Measurements from ENCODE around the gene LRRC17.

The LRRC17 gene

GRCh38 chr7:102890292-102890970, 22.4 kb upstream of the LRRC17 start:
- TF ChIP-seq CTCF (conservative IDR thresholded peaks at IDR 0.05; ENCODE audit: low read length) = no peak
- peak; percentile 31 for DNase-seq (ENCODE audit: low read depth)
- no peak overlapping the region for H3K4me3 ChIP-seq (ENCODE audit: low read length)

GRCh38 chr7:102890971-102891692, 21.7 kb upstream of the LRRC17 start:
- TF ChIP-seq CTCF (conservative IDR thresholded peaks at IDR 0.05; ENCODE audit: low read length) = no peak

GRCh38 chr7:102891693-102892261, 21.0 kb upstream of the LRRC17 start:
- no peak for TF ChIP-seq CTCF (conservative IDR thresholded peaks at IDR 0.05; ENCODE audit: low read length)
- peak; percentile 93 for DNase-seq (ENCODE audit: low read depth)
- no peak overlapping the region for H3K4me3 ChIP-seq (ENCODE audit: low read length)

More at GRCh38 chr7:102890971-102891692, 21.7 kb upstream of the LRRC17 start:
- no peak for DNase-seq (ENCODE audit: low read depth)
- H3K4me3 ChIP-seq (ENCODE audit: low read length) = no peak overlapping the region

GRCh38 chr7:102892631-102893278, 20.0 kb upstream of the LRRC17 start:
- DNase-seq (ENCODE audit: low read depth) = no peak
- TF ChIP-seq CTCF (conservative IDR thresholded peaks at IDR 0.05; ENCODE audit: low read length) = no peak
- no peak overlapping the region for H3K4me3 ChIP-seq (ENCODE audit: low read length)

DNA sequence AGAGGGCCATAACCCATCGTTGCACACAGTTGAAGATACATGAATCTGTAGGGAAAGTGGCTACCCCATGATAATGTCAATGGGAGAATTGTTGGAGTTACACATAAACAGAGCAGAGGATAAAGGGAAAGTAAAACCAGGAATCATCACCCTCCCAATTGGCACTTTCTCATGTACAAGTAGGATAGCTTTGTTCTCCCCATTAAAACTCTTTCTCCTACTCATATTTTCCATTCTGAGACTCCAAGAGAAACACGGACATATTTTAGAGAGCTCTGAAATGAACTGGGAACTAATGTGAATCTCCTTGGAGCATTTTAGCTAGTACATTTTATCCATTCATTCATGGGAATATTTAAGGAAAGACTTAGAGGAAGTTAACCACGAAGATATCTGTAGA, 17.2 kb upstream of the LRRC17 start:
- DNase-seq (ENCODE audit: low read depth) = no peak
- no peak overlapping the region for H3K4me3 ChIP-seq (ENCODE audit: low read length)
- no peak for TF ChIP-seq CTCF (conservative IDR thresholded peaks at IDR 0.05; ENCODE audit: low read length)

DNA sequence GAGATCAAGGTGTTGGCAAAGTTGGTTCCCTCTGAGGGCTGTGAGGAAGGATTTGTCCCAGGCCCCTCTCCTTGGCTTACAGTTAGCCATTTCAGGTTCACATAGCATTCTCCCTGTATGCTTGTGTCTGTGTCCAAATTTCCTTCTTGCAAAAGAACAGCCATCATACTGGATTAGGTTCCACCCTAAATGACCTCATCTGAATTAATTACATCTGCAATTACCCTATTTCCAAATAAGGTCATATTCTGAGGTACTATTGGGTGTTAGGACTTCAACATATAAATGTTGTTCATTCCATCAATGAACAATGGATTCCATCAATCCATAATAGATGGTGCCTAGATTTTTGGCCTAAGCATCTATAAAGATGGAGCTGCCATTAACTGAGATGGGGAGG, 16.2 kb upstream of the LRRC17 start:
- TF ChIP-seq CTCF (conservative IDR thresholded peaks at IDR 0.05; ENCODE audit: low read length) = no peak
- DNase-seq (ENCODE audit: low read depth) = no peak

More for the DNA sequence above, 16.2 kb upstream of the LRRC17 start:
- H3K4me3 ChIP-seq (ENCODE audit: low read length) = no peak overlapping the region

All from AG10803 (cell line).